ENCODE data around the gene SNCG.
"Not testable (repeated sequence)": the region's sequence is repeated elsewhere in the genome, so short reads cannot be mapped to it uniquely, and the experiment has no call there.

SNCG gene

DNA sequence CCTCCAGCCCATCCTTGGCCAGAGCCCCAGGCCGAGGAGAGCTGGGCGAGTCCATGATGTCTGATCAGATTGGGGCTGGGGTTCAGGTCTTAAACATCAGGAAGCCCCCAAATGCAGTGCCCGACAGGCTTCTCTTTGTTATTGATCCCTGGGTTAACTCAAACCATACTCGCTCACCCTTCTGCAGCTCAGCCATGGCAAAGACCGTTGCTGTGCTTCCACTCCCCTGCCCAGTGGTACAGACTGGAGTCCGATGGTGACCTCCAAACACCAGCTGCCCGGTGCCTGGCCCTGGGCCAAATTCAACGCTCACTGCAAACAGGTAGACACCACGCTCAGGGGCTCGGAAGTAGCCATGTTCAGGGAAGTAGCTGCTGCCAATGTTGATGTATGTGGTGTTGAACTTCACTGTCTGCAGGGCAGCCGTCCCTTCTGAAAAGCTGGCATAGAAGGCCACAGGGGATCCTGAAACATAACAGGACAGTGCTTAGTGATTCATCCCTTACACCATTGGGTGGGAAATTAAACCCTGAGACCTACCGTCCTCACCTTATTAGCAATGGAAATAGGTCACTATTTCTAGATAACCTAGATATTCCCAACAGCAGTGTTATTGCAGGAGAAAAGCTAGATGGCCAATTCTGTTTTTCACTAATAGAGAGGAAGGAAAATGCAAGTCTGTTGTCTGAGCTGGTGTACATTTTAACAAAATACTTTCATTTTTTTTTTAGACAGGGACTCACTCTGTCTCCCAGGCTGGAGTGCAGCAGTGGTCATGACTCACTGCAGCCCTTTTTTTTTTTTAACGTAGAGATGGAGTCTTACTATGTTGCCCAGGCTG, 21.5 kb upstream of the SNCG start:
- Histone ChIP-seq H3K27ac (no peak overlapping the region), H3K4me3 (no peak overlapping the region), H3K9me3 (ENCODE audit: low read depth, low read length) (no peaks in the 10 kb centered on the region), H3K9ac (ENCODE audit: insufficient read length) (no peak overlapping the region), H3K36me3 (ENCODE audit: insufficient read depth, low read length) (no peaks in the 10 kb centered on the region)
- no peak for TF ChIP-seq EZH2 (IDR thresholded peaks at IDR 0.05)
- TF ChIP-seq FOXP2 (optimal IDR thresholded peaks at IDR 0.05; ENCODE audit: control extremely low read depth, extremely low read length, insufficient read depth), result no peak
- TF ChIP-seq POLR2AphosphoS5 (IDR thresholded peaks at IDR 0.05; ENCODE audit: borderline replicate concordance, low read depth, low read length), result no peak
- DNase-seq (ENCODE audit: low read depth, low spot score), result no peak

DNA sequence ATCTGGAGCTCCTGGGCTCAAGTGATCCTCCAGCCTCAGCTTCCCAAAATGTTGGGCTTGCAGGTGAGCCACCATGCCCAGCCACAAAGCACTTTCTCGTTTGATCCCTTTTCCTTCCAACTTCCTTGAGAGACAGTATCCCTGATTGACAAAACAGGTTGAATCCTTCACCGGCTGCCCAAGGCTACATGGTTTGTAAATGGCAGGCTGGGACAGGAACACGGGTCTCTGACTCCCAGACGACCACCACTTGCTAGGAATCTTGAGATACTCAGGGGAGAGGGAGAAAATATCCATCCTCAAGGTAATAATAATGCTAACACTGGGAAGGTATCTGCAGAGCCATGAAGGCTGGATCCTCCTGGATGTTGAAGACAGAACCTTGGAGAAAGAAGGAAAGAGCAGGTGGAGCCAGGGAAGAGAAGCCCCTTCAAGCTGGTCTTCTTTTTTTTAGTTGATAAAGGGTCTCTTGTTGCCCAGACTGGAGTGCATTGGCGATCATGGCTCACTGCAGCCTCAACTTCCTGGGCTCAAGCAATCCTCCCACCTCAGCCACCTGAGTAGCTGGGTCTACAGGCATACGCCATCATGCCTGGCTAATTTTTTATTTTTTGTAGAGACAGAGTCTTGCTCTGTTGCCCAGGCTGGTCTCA, 20.8 kb upstream of the SNCG start:
- no peak for TF ChIP-seq EZH2 (IDR thresholded peaks at IDR 0.05)
- Histone ChIP-seq H3K4me3 (no peak overlapping the region), H3K27ac (no peak overlapping the region), H3K9ac (ENCODE audit: insufficient read length) (no peak overlapping the region), H3K36me3 (ENCODE audit: insufficient read depth, low read length) (no peaks in the 10 kb centered on the region), H3K9me3 (ENCODE audit: low read depth, low read length) (no peaks in the 10 kb centered on the region)
- DNase-seq (ENCODE audit: low read depth, low spot score), result no peak

DNA sequence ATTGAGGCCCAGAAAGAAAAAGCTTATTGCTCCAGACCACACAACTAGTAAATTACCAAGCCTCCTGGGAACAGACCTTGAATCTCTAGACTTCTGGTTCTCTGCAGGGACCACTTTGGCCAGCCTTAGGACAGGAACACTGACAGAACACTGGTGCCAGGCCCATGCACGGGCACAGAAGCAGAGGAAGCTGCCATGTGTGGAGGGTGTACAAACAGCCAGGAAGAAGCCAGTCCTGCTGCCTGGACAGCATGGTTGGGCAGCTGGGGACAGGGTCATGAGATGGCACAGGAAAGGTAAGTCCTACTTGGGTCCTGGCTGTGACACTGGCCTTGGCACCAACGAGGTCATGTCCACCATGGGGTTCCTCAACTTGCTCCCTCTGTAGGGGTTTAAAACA, 20.1 kb upstream of the SNCG start:
- Histone ChIP-seq H3K36me3 (ENCODE audit: insufficient read depth, low read length) (no peaks in the 10 kb centered on the region), H3K9ac (ENCODE audit: insufficient read length) (no peak overlapping the region), H3K27ac (no peak overlapping the region), H3K4me3 (no peak overlapping the region), H3K9me3 (ENCODE audit: low read depth, low read length) (no peaks in the 10 kb centered on the region)
- DNase-seq (ENCODE audit: low read depth, low spot score), result no peak
- TF ChIP-seq EZH2 (IDR thresholded peaks at IDR 0.05) (no peak), POLR2AphosphoS5 (IDR thresholded peaks at IDR 0.05; ENCODE audit: borderline replicate concordance, low read depth, low read length) (no peak)

DNA sequence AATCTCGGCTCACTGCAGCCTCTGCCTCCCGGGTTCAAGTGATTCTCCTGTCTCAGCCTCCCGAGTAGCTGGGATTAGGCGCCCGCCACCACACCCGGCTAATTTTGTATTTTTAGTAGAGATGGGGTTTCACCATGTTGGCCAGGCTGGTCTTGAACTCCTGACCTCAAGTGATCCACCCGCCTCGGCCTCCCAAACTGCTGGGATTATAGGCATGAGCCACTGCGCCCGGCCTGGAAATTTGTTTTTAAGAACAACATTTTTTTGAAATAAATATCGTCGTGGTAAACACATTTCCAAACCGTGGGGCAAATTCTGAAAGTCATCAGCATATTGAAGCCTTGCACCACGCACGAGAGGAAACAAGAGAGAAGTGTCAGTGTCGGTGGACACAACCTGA, 18.3 kb upstream of the SNCG start:
- H3K9ac ChIP-seq (ENCODE audit: insufficient read length); H3K27ac ChIP-seq; H3K36me3 ChIP-seq (ENCODE audit: insufficient read depth, low read length); DNase-seq (ENCODE audit: low read depth, low spot score); H3K9me3 ChIP-seq (ENCODE audit: low read depth, low read length); H3K4me3 ChIP-seq: not testable (repeated sequence)

- no peak for DNase-seq (ENCODE audit: low read depth, low spot score)
- Histone ChIP-seq H3K9ac (ENCODE audit: insufficient read length) (no peak overlapping the region), H3K9me3 (ENCODE audit: low read depth, low read length) (no peaks in the 10 kb centered on the region), H3K27ac (no peak overlapping the region), H3K36me3 (ENCODE audit: insufficient read depth, low read length) (no peaks in the 10 kb centered on the region), H3K4me3 (no peak overlapping the region)
- TF ChIP-seq FOXP2 (optimal IDR thresholded peaks at IDR 0.05; ENCODE audit: control extremely low read depth, extremely low read length, insufficient read depth) (no peak), EZH2 (IDR thresholded peaks at IDR 0.05) (no peak), POLR2AphosphoS5 (IDR thresholded peaks at IDR 0.05; ENCODE audit: borderline replicate concordance, low read depth, low read length) (no peak)
Measured at GRCh38 chr10:86940677-86941076, 17.7 kb upstream of the SNCG start.

- H3K4me3 ChIP-seq, result no peak overlapping the region
- no peaks in the 10 kb centered on the region for H3K9me3 ChIP-seq (ENCODE audit: low read depth, low read length)
- no peaks in the 10 kb centered on the region for H3K36me3 ChIP-seq (ENCODE audit: insufficient read depth, low read length)
- no peak for TF ChIP-seq EZH2 (IDR thresholded peaks at IDR 0.05)
- TF ChIP-seq POLR2AphosphoS5 (IDR thresholded peaks at IDR 0.05; ENCODE audit: borderline replicate concordance, low read depth, low read length), result no peak
- no peak for TF ChIP-seq FOXP2 (optimal IDR thresholded peaks at IDR 0.05; ENCODE audit: control extremely low read depth, extremely low read length, insufficient read depth)
- no peak overlapping the region for H3K27ac ChIP-seq
- no peak for DNase-seq (ENCODE audit: low read depth, low spot score)
- no peak overlapping the region for H3K9ac ChIP-seq (ENCODE audit: insufficient read length)
Measured at GRCh38 chr10:86941426-86941825, 17.0 kb upstream of the SNCG start.

DNA sequence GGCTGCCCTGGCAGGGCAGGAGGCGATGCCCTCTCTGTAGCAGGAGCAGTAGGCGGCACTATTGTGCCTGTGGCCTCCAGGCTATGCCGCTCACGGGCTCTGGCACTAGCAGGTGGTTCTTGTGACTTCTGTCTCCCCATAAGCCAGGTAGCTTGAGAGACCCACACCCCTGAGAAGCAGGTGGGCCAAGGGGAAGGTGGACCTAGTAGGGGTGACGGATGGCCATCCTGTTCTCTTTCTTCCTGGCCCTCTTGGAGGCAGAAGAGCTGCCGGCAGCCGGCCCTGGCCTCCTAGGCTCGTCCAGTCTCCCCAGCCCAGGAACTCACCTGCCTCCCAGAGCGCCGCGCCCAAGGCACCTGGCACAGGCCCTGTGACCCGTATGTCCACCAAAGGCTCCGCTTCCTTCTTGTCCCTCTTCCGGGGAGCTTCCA, 16.4 kb upstream of the SNCG start:
- TF ChIP-seq POLR2AphosphoS5 (IDR thresholded peaks at IDR 0.05; ENCODE audit: borderline replicate concordance, low read depth, low read length) (no peak), FOXP2 (optimal IDR thresholded peaks at IDR 0.05; ENCODE audit: control extremely low read depth, extremely low read length, insufficient read depth) (no peak), EZH2 (IDR thresholded peaks at IDR 0.05) (no peak)
- no peak overlapping the region for H3K27ac ChIP-seq
- no peaks in the 10 kb centered on the region for H3K9me3 ChIP-seq (ENCODE audit: low read depth, low read length)
- DNase-seq (ENCODE audit: low read depth, low spot score), result no peak
- no peaks in the 10 kb centered on the region for H3K36me3 ChIP-seq (ENCODE audit: insufficient read depth, low read length)
- no peak overlapping the region for H3K9ac ChIP-seq (ENCODE audit: insufficient read length)
- no peak overlapping the region for H3K4me3 ChIP-seq

DNA sequence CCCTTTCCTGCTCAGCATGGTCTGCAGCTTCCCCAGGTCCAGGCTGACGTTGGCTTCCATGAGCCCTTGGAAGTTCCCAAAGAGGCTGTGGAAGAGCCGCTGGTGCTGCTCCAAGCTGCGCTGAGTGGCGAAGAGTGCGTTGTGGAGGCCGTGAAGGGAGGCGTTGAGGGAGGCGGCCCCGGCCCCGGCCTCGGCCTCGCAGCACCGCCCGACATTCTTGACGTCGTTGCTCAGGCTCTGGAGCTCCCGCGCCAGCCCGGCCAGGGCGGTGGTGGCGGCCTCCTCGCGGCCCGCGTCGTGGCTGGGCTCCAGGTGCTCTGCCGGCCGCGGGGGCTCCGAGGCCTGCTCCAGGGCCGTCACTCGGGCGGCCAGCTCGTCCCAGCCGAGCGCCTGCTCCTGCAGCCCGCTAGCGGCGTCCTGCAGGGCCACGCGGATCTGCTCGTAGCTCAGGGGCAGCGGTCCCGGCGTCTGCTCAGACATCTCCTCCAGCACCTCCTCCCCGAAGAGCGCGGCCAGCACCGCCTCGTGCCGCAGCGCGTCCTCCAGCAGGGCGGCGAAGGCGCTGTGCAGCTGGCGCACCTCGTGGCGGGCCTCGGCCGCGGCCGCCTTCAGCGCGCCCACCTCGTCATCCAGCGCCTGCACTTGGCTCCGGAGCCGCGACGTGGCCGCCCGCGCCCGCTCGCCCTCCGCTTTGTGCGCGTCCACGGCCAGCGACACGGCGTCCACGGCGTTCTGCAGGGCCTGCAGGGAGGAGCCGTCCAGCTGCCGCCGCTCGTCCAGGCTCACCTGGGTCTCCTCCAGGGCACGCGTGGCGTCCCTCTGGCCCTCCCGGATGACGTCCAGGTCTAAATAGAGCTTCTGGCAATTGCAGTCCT, 15.7 kb upstream of the SNCG start:
- H3K36me3 ChIP-seq (ENCODE audit: insufficient read depth, low read length), result no peaks in the 10 kb centered on the region
- TF ChIP-seq POLR2AphosphoS5 (IDR thresholded peaks at IDR 0.05; ENCODE audit: borderline replicate concordance, low read depth, low read length), result no peak
- no peak for TF ChIP-seq FOXP2 (optimal IDR thresholded peaks at IDR 0.05; ENCODE audit: control extremely low read depth, extremely low read length, insufficient read depth)
- TF ChIP-seq EZH2 (IDR thresholded peaks at IDR 0.05), result no peak
- no peak for DNase-seq (ENCODE audit: low read depth, low spot score)
- H3K4me3 ChIP-seq, result no peak overlapping the region
- H3K9me3 ChIP-seq (ENCODE audit: low read depth, low read length), result no peaks in the 10 kb centered on the region
- H3K9ac ChIP-seq (ENCODE audit: insufficient read length), result no peak overlapping the region
- no peak overlapping the region for H3K27ac ChIP-seq
